GM19328 (cell line): ENCODE results near the gene AATF.

Experiments
- ATAC-seq: cut with Tn5 transposase; IDR thresholded peaks from one replicate; pipeline ENCODE4 v1.9.1; 2021; ENCODE audit warnings: mild to moderate bottlenecking, moderate library complexity; ENCODE audit not compliant: unreplicated experiment

The AATF gene

DNA sequence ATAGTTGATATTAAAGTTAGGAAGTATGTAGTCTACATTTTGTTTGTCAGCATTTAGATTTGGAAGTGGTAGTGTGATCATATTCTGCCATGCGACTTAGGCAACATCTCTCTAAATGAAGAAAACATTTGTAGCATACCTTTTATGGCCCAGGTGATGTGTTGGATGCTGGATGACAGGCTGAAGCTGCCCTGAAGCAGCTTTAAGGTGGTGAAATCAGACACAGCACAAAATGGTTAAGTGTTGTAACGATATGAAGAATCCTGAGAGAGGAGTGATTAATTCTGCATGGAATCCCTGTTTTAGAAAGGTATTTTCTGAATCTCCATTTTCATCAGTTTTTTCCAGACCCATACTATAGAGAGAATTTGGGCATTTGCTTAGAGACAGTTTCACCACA, 28.3 kb downstream of the AATF start:
- ATAC-seq = no peak

GRCh38 chr17:36977568-36977967, 28.8 kb downstream of the AATF start:
- no peak for ATAC-seq

DNA sequence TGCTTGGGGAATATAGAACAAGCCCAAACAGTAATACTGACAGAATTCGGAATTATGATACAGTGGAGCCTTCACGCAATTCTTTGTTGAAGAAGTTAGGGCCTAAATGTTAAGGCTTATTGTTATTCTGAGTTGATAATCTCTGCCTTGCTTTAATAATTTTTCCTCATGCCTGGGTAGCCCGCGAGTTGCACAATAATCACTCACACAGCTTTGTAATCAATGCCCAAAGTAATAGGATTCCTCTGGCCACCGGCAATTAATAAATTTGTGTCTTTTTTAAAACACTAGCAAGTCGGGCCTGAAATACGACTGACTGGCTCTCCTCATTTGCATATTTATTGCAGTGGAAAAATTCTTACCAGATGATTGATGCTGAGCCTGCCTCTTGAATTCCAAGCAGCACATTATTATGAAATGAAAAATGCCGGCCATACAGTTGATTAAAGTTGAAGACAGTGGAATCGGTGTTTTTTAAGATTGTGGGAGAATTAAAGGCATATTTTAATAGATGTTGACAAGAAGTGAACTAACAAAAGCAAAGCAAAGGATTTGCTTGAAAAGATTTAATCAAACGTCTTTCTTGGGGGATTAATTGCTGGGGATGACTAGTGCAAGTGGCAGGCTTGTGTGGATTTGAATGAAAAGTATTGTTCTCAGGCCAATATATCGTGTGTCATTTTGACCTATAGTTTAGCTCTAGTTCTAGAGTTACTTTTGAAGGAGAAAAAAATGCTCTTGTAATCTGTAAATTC, 30.2 kb downstream of the AATF start:
- ATAC-seq = no peak

DNA sequence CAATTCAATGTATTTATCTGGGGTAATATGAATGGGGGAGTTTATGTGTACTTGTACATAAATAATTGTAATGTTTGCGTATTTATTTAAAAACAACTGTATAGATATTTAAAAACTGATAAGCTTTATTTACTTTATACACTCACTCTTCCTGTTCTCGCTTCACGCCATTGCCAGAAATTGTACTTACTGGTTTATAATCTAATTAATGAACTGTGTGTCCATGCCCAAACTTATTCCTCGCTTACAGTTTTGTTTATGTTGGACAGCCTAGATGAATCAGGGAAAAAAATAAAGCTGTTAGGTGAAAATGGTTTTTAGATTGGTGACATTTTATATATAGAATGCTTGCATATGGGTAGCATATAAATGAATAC, 30.8 kb downstream of the AATF start:
- no peak for ATAC-seq

DNA sequence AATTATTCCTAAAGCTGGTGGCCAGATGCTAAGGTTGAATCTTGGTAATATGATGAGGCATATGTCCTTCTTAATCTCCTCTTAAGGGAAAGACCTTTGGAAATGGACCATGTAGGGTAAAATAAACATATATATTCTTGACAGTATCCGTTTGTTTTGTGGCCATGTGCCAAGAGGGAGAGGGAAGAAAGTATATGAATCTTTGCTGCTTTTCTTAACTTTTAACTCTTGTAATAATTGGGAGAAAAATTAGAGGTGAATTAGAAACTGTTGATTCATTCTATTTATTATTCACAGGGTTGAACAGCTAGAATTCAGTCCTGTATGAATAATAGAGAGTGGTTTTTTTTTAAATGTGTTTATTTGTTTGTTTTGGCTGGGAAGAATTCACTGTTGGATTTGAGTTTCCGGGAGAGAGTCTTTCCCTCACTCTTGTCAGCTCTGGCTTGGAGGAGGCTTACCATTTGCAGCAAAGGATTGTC, 31.6 kb downstream of the AATF start:
- no peak for ATAC-seq

GRCh38 chr17:36983618-36984017, 34.9 kb downstream of the AATF start:
- no peak for ATAC-seq

GRCh38 chr17:36989173-36989572, 40.4 kb downstream of the AATF start:
- no peak for ATAC-seq

GRCh38 chr17:36992701-36993100, 43.9 kb downstream of the AATF start:
- no peak for ATAC-seq

GRCh38 chr17:36993227-36993626, 44.5 kb downstream of the AATF start:
- ATAC-seq = no peak

DNA sequence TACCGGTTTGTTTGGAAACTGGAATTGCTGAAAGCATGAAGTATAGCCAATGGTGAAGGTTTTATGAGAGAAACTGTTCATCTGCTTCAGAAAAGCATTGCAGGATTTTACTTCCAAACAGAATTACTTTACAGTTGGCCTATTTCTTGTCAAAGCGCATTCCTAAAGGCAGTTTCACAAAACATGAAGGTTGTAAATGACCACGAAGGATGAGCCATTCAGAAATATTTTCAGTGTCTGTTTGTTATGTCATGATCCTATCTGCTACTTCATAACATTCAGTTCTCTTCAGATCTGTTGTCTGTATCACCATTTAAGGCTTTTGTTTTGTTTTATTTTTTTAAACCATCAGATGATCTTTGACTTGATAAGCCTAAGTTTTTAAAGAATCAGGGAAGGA, 45.7 kb downstream of the AATF start:
- ATAC-seq = no peak

- ATAC-seq = no peak
Measured at GRCh38 chr17:36999471-36999870, 50.7 kb downstream of the AATF start.

GRCh38 chr17:37016780-37017179, 68.0 kb downstream of the AATF start:
- ATAC-seq = no peak

GRCh38 chr17:37017404-37017803, 68.7 kb downstream of the AATF start:
- no peak for ATAC-seq

DNA sequence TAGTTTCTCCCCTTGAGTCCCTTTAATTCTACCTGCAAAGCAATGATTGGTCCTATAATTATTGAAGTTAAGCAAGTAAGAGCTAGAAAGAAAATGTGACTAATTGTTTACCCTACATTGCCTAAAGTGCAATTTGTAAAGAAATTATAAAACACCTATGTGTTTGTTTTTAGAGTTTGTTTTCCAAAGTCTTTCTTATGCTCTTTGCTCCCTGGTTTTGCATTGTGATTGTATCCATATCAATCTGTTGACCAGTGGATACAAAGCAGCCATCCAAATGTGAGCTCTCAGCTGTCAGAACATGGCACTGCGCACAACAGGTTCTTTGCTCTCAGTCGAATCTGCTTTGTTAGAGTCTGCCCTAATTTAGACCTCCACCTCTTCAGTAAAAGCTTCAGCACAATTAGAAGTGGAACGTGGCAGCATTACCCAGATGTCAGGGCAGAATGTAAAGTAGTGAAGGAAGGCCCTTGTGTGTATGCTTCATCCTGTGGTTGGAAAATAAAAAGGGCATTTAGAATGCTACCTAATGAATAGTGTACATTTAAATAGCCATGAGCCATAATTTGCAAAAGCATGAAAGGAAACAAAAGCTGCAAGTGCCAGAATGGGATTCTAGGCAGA, 70.5 kb downstream of the AATF start:
- no peak for ATAC-seq

DNA sequence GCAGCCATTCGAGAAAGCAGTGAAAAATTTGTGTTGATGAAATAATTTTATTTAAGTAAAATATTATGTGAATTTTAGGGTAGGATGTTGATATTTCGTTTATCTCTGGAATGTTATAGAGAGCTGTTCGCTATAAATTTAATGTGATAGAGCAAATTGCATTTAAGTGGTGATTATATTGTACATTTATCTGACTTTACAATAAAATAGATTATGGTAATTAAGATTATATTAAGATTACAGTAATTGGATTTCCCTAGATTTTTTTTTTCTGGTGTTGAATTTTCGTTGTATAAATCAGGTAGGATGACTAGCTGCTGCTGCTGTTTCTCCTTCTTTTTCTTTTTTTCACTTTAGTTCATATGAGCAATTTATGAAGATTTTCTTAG, 71.0 kb downstream of the AATF start:
- no peak for ATAC-seq

- ATAC-seq = no peak
Measured at GRCh38 chr17:37024181-37024637, 75.5 kb downstream of the AATF start.

- no peak for ATAC-seq
Measured at GRCh38 chr17:37025238-37025637, 76.5 kb downstream of the AATF start.

DNA sequence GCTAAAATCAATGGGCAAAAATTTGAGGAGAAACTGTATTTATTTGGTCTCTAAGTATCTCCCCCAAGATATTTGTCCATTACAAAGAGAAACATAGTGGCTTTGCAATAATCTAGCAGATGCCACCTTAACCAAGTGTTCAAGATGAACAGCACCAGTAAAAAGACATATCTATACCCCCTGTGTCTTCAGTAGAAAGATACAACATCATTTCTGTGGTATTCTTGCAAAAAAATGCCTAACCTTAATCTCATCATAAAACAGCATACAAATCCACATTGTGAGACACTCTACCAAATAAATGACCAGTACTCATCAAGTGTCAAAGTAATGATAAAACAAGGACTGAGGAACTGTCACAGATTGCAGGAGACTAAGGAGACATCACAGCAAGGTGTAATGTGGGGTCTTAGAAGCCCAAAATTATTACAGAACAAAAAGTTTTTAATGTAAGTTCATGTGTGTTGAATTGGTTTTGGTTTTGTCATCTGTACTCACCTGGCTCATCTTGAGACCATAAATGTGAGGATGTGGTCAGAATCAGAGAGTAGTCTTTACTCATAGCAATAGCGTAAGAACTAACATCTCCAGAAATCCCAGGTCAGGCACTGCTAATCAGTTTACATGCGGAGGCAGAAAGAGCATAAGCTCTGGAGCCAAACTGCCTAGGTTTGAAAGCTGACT, 77.2 kb downstream of the AATF start:
- no peak for ATAC-seq

GRCh38 chr17:37026531-37026869, 77.7 kb downstream of the AATF start:
- ATAC-seq = no peak

DNA sequence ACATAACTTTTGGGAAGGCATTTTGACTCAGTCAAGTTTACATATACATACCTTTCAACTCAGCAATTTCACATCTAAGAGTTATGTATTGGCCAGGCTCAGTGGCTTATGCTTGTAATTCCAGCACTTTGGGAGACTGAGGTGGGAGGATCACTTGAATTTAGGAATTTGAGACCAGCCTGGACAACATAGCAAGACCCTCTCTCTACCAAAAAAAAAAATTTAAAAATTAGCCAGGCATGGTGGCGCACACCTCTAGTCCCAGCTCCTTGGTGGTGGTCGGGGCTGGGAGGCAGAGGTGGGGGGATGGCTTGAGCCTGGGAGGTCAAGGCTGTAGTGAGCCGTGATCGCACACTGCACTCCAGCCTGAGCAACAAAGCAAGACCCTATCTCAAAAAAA, 79.3 kb downstream of the AATF start:
- ATAC-seq = no peak

- no peak for ATAC-seq
Measured at GRCh38 chr17:37031493-37032083, 82.8 kb downstream of the AATF start.
